Activated CD8-positive, alpha-beta T cell treated with anti-CD3 and anti-CD28 coated beads, Interleukin-2, amount 10 ng/mL, durations not matched to agents 7 days and 5 days (primary cell): ENCODE data around the gene FARP1. TPM values are rescaled to one million over a fixed set of nuclear protein-coding genes. Genes with fewer than 3 reads are reported as not detected.
A peak's percentile ranks its signal among the peaks of the same experiment; 100 is the strongest.

Experiments
- ATAC-seq: fragments of 150-1000 bp; cut with Tn5 transposase; one replicate; pipeline ENCODE4 v1.10.0; 2021; ENCODE audit warnings: moderate library complexity
- CTCF ChIA-PET: fragments of 350-600 bp; sonication (Branson Sonifier 250); formaldehyde crosslinking; loops from one replicate; lab custom pipeline; 2021; ENCODE audit warnings: antibody characterized with exemption; lab: Charles Lee
- POLR2A ChIA-PET: fragments of 350-600 bp; sonication (Branson Sonifier 250); formaldehyde crosslinking; loops from one replicate; lab custom pipeline; 2021; ENCODE audit warnings: antibody characterized with exemption; lab: Charles Lee
- DNase-seq: peaks from one replicate; pipeline ENCODE4 v3.0.0-alpha.2; 2020
- H3K27ac Mint-ChIP-seq: one replicate; pipeline ENCODE4 v1.8.0; 2021; ENCODE audit warnings: mild to moderate bottlenecking, mixed read lengths
- H3K27me3 Mint-ChIP-seq: one replicate; pipeline ENCODE4 v1.8.0; 2021; ENCODE audit warnings: low read depth, mixed read lengths
- H3K36me3 Mint-ChIP-seq: one replicate; pipeline ENCODE4 v1.8.0; 2021; ENCODE audit warnings: low read depth, mixed read lengths
- H3K4me1 Mint-ChIP-seq: one replicate; pipeline ENCODE4 v1.8.0; 2021; ENCODE audit warnings: low read depth, mixed read lengths
- H3K4me3 Mint-ChIP-seq: one replicate; pipeline ENCODE4 v1.8.0; 2021; ENCODE audit warnings: mild to moderate bottlenecking, mixed read lengths
- H3K9me3 Mint-ChIP-seq: one replicate; pipeline ENCODE4 v1.8.0; 2022; ENCODE audit warnings: mixed read lengths; ENCODE audit not compliant: insufficient read depth
- total RNA-seq, 2 experiments: library from RNA; stranded (reverse); gene quantifications; one replicate each; pipeline ENCODE4 v1.2.3, GENCODE V29; 2021

Gene FARP1
- total RNA-seq, 2 experiments from 2014 or later: 1.1 to 1.2 TPM

DNA sequence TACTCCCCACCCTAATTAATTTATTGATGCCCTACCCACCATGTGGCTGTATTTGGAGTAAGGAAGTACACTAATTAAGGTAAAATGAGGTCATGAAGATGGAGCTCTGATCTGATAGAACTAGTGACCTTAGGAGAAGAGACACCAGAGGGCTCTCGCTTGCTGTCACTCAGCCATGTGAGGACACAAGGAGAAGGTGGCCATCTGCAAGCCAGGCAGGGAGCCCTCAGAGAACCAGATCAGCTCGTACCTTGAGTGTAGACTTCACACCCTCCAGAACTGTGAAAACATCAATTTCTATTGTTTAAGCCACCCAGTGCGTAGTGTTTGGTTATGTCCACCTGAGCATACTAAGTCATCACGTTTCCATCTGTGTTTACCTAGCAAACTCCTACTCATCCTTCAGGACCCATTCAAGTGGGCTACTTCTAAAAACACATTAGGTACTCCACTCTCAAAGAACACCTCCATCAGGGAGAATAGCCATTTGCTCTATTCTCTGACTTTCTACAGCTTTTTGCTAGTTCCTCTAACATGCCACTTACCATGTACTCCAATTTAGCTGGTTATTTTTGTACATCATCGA is 191.8 kb downstream of the FARP1 start:
- Mint-ChIP-seq H3K27me3 (peaks cover 9% of the 10 kb centered on the region), H3K9me3 (no peaks in the 10 kb centered on the region), H3K36me3 (no peaks in the 10 kb centered on the region), H3K27ac (no peak overlapping the region), H3K4me1 (no peaks in the 10 kb centered on the region), H3K4me3 (no peak overlapping the region)
- ATAC-seq (no peak), DNase-seq (no peak)
- ChIA-PET CTCF (interaction anchor here (1.3 kb wide), 1 partner anchor 10 kb away, joined by 3 read pairs; no protein-coding TSS in a partner anchor), POLR2A (no interaction called here)

DNA sequence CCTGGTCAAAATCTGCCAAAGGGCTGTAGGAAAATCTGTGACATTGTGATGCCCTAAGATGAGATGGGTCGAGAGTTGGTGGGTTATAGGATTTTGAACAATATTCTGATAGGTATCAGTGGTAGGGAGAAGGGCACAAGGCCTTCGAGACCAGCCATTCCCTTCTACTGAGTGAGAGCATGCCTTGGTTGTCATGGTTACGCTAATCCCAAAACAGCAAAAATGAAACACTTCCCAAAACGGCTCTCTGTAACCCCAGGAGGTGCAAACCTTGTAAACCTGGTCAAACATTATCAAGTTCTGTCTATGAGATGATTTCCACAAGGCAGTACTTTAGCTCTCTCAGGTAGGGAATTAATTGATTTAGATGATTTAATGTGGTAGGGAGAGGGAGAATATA is 192.8 kb downstream of the FARP1 start:
- Mint-ChIP-seq H3K27ac (no peak overlapping the region), H3K9me3 (no peaks in the 10 kb centered on the region), H3K4me1 (no peaks in the 10 kb centered on the region), H3K27me3 (peaks cover 11% of the 10 kb centered on the region), H3K4me3 (no peak overlapping the region), H3K36me3 (no peaks in the 10 kb centered on the region)
- CTCF ChIA-PET: no interaction called here
- ATAC-seq (no peak), DNase-seq (no peak)
- POLR2A ChIA-PET: no interaction called here

DNA sequence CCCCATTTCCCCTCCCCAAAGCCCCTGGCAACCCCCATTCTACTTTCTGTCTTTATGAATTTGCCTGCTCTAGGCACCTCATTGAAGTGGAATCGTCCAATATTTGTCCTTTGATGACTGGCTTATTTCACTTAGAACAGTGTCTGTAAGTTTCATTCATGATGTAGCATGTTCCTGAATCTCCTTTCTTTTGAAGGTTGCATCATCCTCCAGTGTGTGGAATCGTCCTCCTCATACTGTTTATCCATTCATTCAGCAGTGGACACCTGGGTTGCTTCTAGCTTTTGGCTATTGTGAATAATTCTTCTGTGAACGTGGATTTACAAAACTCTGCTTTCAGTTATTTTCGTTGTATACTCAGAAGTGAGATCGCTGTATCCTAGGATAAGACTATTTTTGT is 195.4 kb downstream of the FARP1 start:
- CTCF ChIA-PET: interaction anchor here (1.2 kb wide), 1 partner anchor 482 kb away, joined by 3 read pairs; no protein-coding TSS in a partner anchor
- Mint-ChIP-seq H3K27ac (no peak overlapping the region), H3K4me1 (no peaks in the 10 kb centered on the region), H3K9me3 (no peaks in the 10 kb centered on the region), H3K4me3 (no peak overlapping the region), H3K36me3 (no peaks in the 10 kb centered on the region), H3K27me3 (peaks cover 11% of the 10 kb centered on the region)
- POLR2A ChIA-PET: no interaction called here
- ATAC-seq (no peak), DNase-seq (no peak)

DNA sequence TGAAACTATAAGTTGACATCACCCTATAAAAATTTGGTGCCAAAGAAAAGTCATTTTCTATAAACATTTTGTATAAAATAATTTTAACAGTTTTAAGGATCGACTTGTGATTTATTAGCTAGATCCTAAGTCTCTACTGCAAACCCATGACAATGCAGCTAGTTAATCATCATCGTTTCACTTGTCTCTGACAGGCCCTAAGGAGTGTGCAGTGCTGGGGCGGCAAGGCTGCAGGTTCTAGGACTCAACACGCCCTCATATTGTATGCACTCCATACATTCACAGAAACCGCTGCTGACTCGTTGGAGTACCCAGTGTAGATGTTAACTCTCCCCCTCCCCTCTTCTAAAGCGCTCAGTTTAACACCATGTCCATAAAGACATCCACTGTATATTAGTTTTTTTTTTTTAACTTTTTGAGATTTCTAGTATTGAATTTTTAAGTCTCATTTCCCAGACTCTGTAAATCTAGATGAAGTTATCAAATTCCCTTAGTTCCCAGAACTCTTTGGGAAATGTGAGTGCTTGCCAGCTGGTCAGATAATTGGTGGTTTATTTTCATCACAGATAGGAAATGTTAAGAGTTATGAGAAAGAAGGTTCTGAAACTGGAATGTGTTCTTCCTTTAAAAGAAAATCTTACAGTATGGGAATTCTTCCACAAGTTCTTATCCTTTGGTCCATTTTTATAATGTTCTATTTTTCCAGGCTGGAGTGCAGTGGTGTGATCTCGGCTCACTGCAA is 197.0 kb downstream of the FARP1 start:
- CTCF ChIA-PET: no interaction called here
- ATAC-seq: no peak
- POLR2A ChIA-PET: no interaction called here
- Mint-ChIP-seq H3K4me3 (no peak overlapping the region), H3K4me1 (no peaks in the 10 kb centered on the region), H3K36me3 (no peaks in the 10 kb centered on the region), H3K27me3 (peaks cover 11% of the 10 kb centered on the region), H3K9me3 (no peaks in the 10 kb centered on the region), H3K27ac (no peak overlapping the region)
- DNase-seq: no peak

DNA sequence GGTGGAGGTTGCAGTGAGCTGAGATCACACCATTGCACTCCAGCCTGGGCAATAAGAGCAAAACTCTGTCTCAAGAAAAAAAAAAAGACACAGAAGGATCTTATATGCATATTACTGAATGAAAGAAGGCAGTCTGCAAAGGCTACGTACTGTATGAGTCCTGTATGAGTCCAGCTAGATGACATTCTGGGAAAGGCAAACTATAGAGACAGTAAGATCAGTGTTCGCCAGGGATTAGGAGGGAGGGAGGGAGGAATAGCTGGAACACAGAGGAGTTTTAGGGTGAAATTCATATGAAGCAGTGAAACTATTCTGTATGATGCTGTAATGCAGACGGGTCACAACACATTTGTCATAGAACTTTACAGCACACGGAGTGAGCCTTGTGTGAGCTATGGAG is 200.1 kb downstream of the FARP1 start:
- Mint-ChIP-seq H3K4me3 (no peak overlapping the region), H3K36me3 (no peaks in the 10 kb centered on the region), H3K9me3 (no peaks in the 10 kb centered on the region), H3K27me3 (peaks cover 7% of the 10 kb centered on the region), H3K27ac (no peak overlapping the region), H3K4me1 (no peaks in the 10 kb centered on the region)
- ATAC-seq (no peak), DNase-seq (no peak)
- ChIA-PET POLR2A (no interaction called here), CTCF (no interaction called here)

DNA sequence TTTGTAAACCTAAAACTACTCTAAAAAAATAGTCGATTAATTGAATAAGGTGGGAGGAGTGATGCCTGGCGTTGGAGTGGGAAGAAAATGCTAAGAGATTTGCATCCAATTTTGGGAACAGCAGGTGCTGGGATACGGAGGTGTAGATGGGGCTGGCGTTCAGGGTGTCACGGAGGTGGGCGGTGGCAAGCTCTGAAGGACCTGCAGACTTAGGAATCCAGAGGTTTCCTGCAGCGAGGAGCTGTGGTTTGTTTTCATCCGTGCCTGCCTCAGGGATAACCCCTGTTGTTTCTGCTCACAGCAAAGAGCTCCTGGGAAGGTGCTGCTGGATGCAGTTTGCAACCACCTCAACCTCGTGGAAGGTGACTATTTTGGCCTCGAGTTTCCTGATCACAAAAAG is 200.6 kb downstream of the FARP1 start:
- no peak overlapping the region for H3K4me3 Mint-ChIP-seq
- ChIA-PET POLR2A (no interaction called here), CTCF (no interaction called here)
- ATAC-seq: no peak
- no peaks in the 10 kb centered on the region for H3K4me1 Mint-ChIP-seq
- H3K27ac Mint-ChIP-seq: no peak overlapping the region
- no peaks in the 10 kb centered on the region for H3K9me3 Mint-ChIP-seq
- H3K27me3 Mint-ChIP-seq: peaks cover 2% of the 10 kb centered on the region
- no peaks in the 10 kb centered on the region for H3K36me3 Mint-ChIP-seq
- no peak for DNase-seq

DNA sequence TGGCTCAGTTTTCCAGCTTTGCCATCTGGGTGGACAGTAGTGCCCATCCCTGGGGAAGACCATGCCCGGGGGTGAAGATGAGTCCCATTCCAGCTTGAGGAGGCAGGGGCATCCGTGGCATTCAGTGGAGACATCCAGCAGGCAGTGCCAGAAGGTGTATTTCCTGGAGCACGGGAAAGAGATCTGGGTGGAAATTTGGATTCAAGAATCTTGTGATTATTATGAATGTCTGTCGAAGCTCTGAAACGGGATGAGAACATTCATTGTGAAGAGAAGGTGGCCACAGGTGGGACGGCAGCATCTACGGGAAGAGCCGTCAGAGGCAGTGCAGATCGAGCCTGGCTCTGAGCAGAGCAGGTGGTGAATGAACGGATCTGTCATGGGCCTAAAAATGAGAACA is 201.5 kb downstream of the FARP1 start:
- H3K4me1 Mint-ChIP-seq: no peaks in the 10 kb centered on the region
- no peak overlapping the region for H3K4me3 Mint-ChIP-seq
- ChIA-PET POLR2A (no interaction called here), CTCF (interaction anchor here (0.9 kb wide), 1 partner anchor 10 kb away, joined by 3 read pairs; no protein-coding TSS in a partner anchor)
- ATAC-seq (no peak), DNase-seq (no peak)
- H3K36me3 Mint-ChIP-seq: no peaks in the 10 kb centered on the region
- H3K27ac Mint-ChIP-seq: no peak overlapping the region
- H3K27me3 Mint-ChIP-seq: peaks cover 2% of the 10 kb centered on the region
- no peaks in the 10 kb centered on the region for H3K9me3 Mint-ChIP-seq

DNA sequence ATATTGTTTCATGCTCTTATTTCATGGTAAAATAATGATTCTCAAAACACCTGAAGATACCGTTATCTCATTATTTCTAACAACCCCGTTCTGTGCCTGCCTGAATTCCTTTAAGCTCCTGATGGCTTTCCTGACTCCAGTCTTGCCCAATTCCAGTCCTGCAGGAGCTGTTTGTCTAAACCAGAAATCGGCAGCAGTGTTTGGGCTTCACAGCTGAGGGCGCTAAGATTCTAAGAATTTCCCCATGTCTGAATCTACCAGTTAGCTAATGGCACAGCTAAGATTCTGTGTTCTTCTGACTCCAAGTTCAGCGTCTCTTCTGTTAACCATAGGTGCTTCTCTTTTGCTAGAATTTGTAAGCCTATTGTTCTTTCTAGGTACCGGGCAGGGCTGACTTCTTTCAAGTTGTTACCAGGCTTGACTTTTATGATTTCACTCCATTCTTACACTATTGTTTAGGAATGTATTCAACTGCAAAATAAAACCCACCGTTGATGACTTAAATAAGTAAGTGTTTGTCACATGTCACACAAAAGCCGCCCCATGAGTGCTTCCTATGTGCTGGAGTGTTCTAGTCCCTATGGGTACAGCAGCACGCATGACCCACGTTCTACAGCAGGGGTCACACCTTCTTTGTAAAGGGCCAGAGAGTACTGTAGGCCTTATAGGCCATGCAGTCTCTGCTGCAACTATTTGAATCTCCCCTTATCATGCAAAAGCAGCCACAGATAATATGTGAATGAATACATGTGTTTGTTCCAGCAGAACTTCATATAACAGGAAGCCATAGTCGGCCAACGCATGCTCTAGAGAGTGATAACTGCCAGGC is 202.4 kb downstream of the FARP1 start:
- no peaks in the 10 kb centered on the region for H3K36me3 Mint-ChIP-seq
- H3K27me3 Mint-ChIP-seq: peaks cover 2% of the 10 kb centered on the region
- no peak overlapping the region for H3K4me3 Mint-ChIP-seq
- CTCF ChIA-PET: interaction anchor here (0.6 to 0.9 kb wide), 2 partner anchors 11 to 60 kb away, joined by 3 read pairs; no protein-coding TSS in a partner anchor
- DNase-seq: no peak
- H3K4me1 Mint-ChIP-seq: no peaks in the 10 kb centered on the region
- peak; percentile 39 for ATAC-seq
- POLR2A ChIA-PET: no interaction called here
- no peaks in the 10 kb centered on the region for H3K9me3 Mint-ChIP-seq
- H3K27ac Mint-ChIP-seq: no peak overlapping the region

DNA sequence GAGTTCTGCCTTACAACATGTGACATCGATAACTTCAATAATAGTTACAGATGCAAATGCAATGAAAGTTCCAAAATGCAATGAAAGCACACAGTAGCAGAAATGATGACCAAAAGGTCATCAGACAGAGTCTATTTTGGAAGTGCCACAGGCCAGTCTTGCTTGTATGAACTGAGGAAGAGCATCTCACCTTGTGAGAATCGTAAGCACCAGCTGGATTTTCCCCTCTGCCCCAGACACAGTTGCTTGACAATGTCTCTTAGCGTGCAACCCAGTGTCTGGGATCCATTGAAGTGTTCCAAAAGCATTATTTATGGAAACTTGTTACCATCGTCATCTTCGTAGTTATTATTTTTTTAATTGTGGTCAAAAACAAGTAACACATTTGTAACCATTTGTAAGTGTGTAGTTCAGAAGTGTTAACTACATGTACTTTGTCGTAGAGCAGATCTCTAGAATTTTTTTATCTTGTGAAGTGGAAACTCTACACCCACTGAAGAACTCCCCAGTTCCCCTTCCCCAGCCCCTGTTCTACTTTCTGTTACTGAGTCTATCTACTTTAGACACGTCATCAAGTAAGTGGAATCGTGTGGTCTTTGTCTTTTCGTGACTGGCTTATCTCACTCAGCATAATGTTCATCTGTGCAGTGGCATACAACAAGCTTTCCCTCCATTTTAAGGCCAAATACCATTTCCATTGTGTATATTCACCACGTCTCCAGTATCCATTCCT is 204.2 kb downstream of the FARP1 start:
- H3K4me1 Mint-ChIP-seq: no peaks in the 10 kb centered on the region
- H3K36me3 Mint-ChIP-seq: no peaks in the 10 kb centered on the region
- no peaks in the 10 kb centered on the region for H3K27me3 Mint-ChIP-seq
- ChIA-PET POLR2A (no interaction called here), CTCF (no interaction called here)
- H3K4me3 Mint-ChIP-seq: no peak overlapping the region
- ATAC-seq (no peak), DNase-seq (no peak)
- no peak overlapping the region for H3K27ac Mint-ChIP-seq
- H3K9me3 Mint-ChIP-seq: no peaks in the 10 kb centered on the region

DNA sequence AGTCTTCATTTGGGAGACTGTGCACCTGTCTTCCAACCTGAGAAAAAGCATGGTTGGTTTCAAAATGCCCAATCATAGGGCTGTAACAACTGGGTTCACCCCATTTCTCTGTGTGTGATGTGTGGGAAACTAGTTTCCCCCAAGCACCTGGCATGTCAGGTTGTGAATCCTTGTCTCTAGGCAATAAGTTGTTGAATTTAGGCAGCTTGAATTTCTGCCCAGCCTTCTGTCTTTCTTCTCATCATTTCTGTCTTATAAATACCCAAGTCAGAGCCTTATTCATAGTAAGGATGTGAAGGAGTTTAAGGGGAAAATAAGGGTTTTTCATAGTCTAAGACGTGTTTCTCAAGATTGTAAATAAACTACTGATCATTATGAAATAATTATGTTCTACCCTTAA is 204.9 kb downstream of the FARP1 start:
- H3K27me3 Mint-ChIP-seq: no peaks in the 10 kb centered on the region
- H3K4me3 Mint-ChIP-seq: no peak overlapping the region
- no peak for DNase-seq

DNA sequence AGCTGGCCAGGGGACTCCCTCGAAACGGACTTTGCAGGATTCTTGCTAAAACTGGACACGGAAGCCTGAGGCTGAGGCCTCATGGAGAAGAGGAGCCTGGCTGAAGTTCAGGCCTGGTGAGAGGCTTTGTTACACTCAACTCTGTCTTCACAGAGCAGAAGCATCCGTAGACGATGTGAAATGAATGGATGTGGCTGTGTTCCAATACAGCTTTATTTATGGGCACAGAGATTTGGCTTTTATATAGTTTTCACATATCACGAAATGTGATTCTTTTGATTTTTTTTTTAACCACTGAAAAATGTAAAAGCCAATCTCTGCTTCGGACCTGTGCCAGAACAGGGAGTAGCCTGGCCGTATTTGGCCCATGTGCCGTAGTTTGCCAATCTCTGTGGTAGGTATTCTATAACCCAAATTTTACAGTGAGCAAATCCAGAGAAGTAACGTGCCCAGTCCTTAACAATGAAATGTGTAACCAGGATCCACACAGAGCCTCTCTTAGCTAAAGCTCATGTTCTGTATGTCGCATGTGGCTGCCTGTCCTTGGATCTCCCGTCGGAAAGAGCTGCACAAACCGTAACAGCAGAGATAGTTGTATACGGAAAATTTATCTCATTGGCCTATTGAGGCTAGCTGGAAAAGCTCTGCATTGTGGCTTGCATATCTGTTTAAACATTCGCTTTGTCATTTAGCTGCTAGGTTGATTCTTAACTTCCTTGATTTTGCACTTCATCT is 205.7 kb downstream of the FARP1 start:
- H3K9me3 Mint-ChIP-seq: no peaks in the 10 kb centered on the region
- H3K27ac Mint-ChIP-seq: no peak overlapping the region
- POLR2A ChIA-PET: interaction anchor here (0.7 kb wide), 1 partner anchor 10 kb away, joined by 3 read pairs; no protein-coding TSS in a partner anchor
- H3K4me1 Mint-ChIP-seq: no peaks in the 10 kb centered on the region
- no peak overlapping the region for H3K4me3 Mint-ChIP-seq
- no peak for DNase-seq
- H3K27me3 Mint-ChIP-seq: no peaks in the 10 kb centered on the region
- CTCF ChIA-PET: no interaction called here
- no peaks in the 10 kb centered on the region for H3K36me3 Mint-ChIP-seq
- no peak for ATAC-seq

More for the DNA sequence above, 204.9 kb downstream of the FARP1 start:
- CTCF ChIA-PET: no interaction called here
- Mint-ChIP-seq H3K27ac (no peak overlapping the region), H3K4me1 (no peaks in the 10 kb centered on the region), H3K9me3 (no peaks in the 10 kb centered on the region), H3K36me3 (no peaks in the 10 kb centered on the region)
- no peak for ATAC-seq
- POLR2A ChIA-PET: interaction anchor here (0.7 kb wide), 1 partner anchor 9 kb away, joined by 3 read pairs; no protein-coding TSS in a partner anchor
